Measurements from ENCODE around the gene C1QTNF1.
"Not testable (repeated sequence)": the region's sequence is repeated elsewhere in the genome, so short reads cannot be mapped to it uniquely, and the experiment has no call there.

The C1QTNF1 gene

GRCh38 chr17:79005063-79005861 lies 18.7 kb upstream of the C1QTNF1 start:
- DNase-seq (ENCODE audit: low read depth, low spot score): no peak

- DNase-seq (ENCODE audit: low read depth, low spot score): no peak
Observed at GRCh38 chr17:79006046-79006445, 17.9 kb upstream of the C1QTNF1 start.

- DNase-seq (ENCODE audit: low read depth, low spot score): no peak
Observed at GRCh38 chr17:79006794-79007503, 17.0 kb upstream of the C1QTNF1 start.

- DNase-seq (ENCODE audit: low read depth, low spot score): no peak
Observed at GRCh38 chr17:79007504-79008381, 16.2 kb upstream of the C1QTNF1 start.

- no peak for DNase-seq (ENCODE audit: low read depth, low spot score)
Observed at GRCh38 chr17:79008666-79009387, 15.1 kb upstream of the C1QTNF1 start.

GRCh38 chr17:79009397-79010303 lies 14.3 kb upstream of the C1QTNF1 start, which contains the start of gene CANT1:
TSS of gene CANT1 (minus strand) at chr17:79009764. CDS start at chr17:78997622, 12,142 bp downstream.
- DNase-seq (ENCODE audit: low read depth, low spot score): peak; percentile 69

- DNase-seq (ENCODE audit: low read depth, low spot score): no peak
Observed at GRCh38 chr17:79010304-79010646, 13.7 kb upstream of the C1QTNF1 start.

- no peak for DNase-seq (ENCODE audit: low read depth, low spot score)
Observed at GRCh38 chr17:79011451-79012147, 12.4 kb upstream of the C1QTNF1 start.

GRCh38 chr17:79012563-79013134 lies 11.3 kb upstream of the C1QTNF1 start:
- no peak for DNase-seq (ENCODE audit: low read depth, low spot score)

- no peak for DNase-seq (ENCODE audit: low read depth, low spot score)
Observed at GRCh38 chr17:79014158-79014758, 9.7 kb upstream of the C1QTNF1 start.

- no peak for DNase-seq (ENCODE audit: low read depth, low spot score)
Observed at GRCh38 chr17:79017546-79018369, 6.2 kb upstream of the C1QTNF1 start.

GRCh38 chr17:79018370-79018695 lies 5.6 kb upstream of the C1QTNF1 start:
- DNase-seq (ENCODE audit: low read depth, low spot score): no peak

- DNase-seq (ENCODE audit: low read depth, low spot score): no peak
Observed at GRCh38 chr17:79019261-79019631, 4.7 kb upstream of the C1QTNF1 start.

GRCh38 chr17:79019632-79020584 lies 4.1 kb upstream of the C1QTNF1 start:
- peak; percentile 67 for DNase-seq (ENCODE audit: low read depth, low spot score)

- no peak for DNase-seq (ENCODE audit: low read depth, low spot score)
Observed at GRCh38 chr17:79020631-79021301, 3.2 kb upstream of the C1QTNF1 start.

- not testable (repeated sequence) for DNase-seq (ENCODE audit: low read depth, low spot score)
Observed at GRCh38 chr17:79021929-79022328, 2.0 kb upstream of the C1QTNF1 start.

Measured in smooth muscle cell of the brain vasculature (primary cell).